Activated T-helper 1 cell treated with Interleukin-2 at 50 U/mL for 16 hours (primary cell): ENCODE measurements around the gene KRT9.
"Not testable (repeated sequence)": the region's sequence is repeated elsewhere in the genome, so short reads cannot be mapped to it uniquely, and the experiment has no call there.

ENCODE experiments used
- DNase-seq: peaks from one replicate; pipeline ENCODE4 v3.0.0-alpha.2; 2020; ENCODE audit warnings: low read depth

Gene KRT9

GRCh38 chr17:41578971-41579370 is 7.1 kb upstream of the KRT9 start:
- DNase-seq = no peak

GRCh38 chr17:41578538-41578937 is 6.7 kb upstream of the KRT9 start:
- DNase-seq = no peak

GRCh38 chr17:41576740-41577139 is 4.9 kb upstream of the KRT9 start:
- not testable (repeated sequence) for DNase-seq

- DNase-seq = no peak
Measured at GRCh38 chr17:41575336-41575735, 3.5 kb upstream of the KRT9 start.

GRCh38 chr17:41567317-41567716 is 4.5 kb downstream of the KRT9 start:
- DNase-seq = no peak

- DNase-seq = no peak
Measured at GRCh38 chr17:41565338-41565737, 6.5 kb downstream of the KRT9 start.

GRCh38 chr17:41563607-41564170 is 8.2 kb downstream of the KRT9 start:
- no peak for DNase-seq

- no peak for DNase-seq
Measured at GRCh38 chr17:41561554-41561953, 10.3 kb downstream of the KRT9 start.

GRCh38 chr17:41559548-41559947 is 12.3 kb downstream of the KRT9 start:
- DNase-seq = no peak

- DNase-seq = no peak
Measured at GRCh38 chr17:41556931-41557330, 14.9 kb downstream of the KRT9 start.

GRCh38 chr17:41556306-41556705 is 15.6 kb downstream of the KRT9 start:
- no peak for DNase-seq

- no peak for DNase-seq
Measured at GRCh38 chr17:41555105-41555887, 16.6 kb downstream of the KRT9 start.

GRCh38 chr17:41553987-41554680 is 17.7 kb downstream of the KRT9 start:
- no peak for DNase-seq

GRCh38 chr17:41553176-41553575 is 18.7 kb downstream of the KRT9 start:
- no peak for DNase-seq

GRCh38 chr17:41552455-41552854 is 19.4 kb downstream of the KRT9 start:
- DNase-seq = no peak

- no peak for DNase-seq
Measured at GRCh38 chr17:41551365-41551764, 20.5 kb downstream of the KRT9 start.

- no peak for DNase-seq
Measured at GRCh38 chr17:41549596-41550039, 22.2 kb downstream of the KRT9 start.

GRCh38 chr17:41548844-41549595 is 22.8 kb downstream of the KRT9 start:
- DNase-seq = peak; percentile 69

- DNase-seq = no peak
Measured at GRCh38 chr17:41547921-41548843, 23.7 kb downstream of the KRT9 start.

- no peak for DNase-seq
Measured at GRCh38 chr17:41547378-41547841, 24.4 kb downstream of the KRT9 start.

GRCh38 chr17:41546819-41547218 is 25.0 kb downstream of the KRT9 start:
- no peak for DNase-seq
